Immature natural killer cell (primary cell): ENCODE data around the gene GTF2IRD2. TPM values are rescaled to one million over a fixed set of nuclear protein-coding genes. Genes with fewer than 3 reads are reported as not detected.
"Not testable (repeated sequence)": the region's sequence is repeated elsewhere in the genome, so short reads cannot be mapped to it uniquely, and the experiment has no call there.

ENCODE experiments used
- DNase-seq, 3 donors: peaks; one replicate each; pipeline ENCODE4 v3.0.0; 2022; ENCODE audit warnings: mixed read lengths in 1 of 3
- H3K27ac Mint-ChIP-seq, 6 donors: one replicate each; pipeline ENCODE4 v1.8.0; 2020; ENCODE audit warnings: mixed read lengths in 6 of 6, mild to moderate bottlenecking in 5 of 6, inconsistent platforms in 4 of 6, moderate library complexity in 3 of 6
- H3K27me3 Mint-ChIP-seq, 3 donors: one replicate each; pipeline ENCODE4 v1.8.0; 2020 to 2021; ENCODE audit warnings: low read depth in 3 of 3, mild to moderate bottlenecking in 3 of 3, mixed read lengths in 3 of 3, moderate library complexity in 3 of 3, inconsistent platforms in 1 of 3
- H3K36me3 Mint-ChIP-seq, 3 donors: one replicate each; pipeline ENCODE4 v1.8.0; 2020; ENCODE audit warnings: mixed read lengths in 3 of 3, inconsistent platforms in 2 of 3, mild to moderate bottlenecking in 2 of 3
- H3K4me1 Mint-ChIP-seq, 2 donors: one replicate each; pipeline ENCODE4 v1.8.0; 2020; ENCODE audit warnings: inconsistent platforms in 2 of 2, mild to moderate bottlenecking in 2 of 2, mixed read lengths in 2 of 2, moderate library complexity in 1 of 2
- H3K4me3 Mint-ChIP-seq, 5 donors: one replicate each; pipeline ENCODE4 v1.8.0; 2020; ENCODE audit warnings: mild to moderate bottlenecking in 5 of 5, mixed read lengths in 5 of 5, inconsistent platforms in 3 of 5, moderate library complexity in 3 of 5
- H3K9me3 Mint-ChIP-seq, 6 donors: one replicate each; pipeline ENCODE4 v1.8.0; 2020; ENCODE audit warnings: mild to moderate bottlenecking in 6 of 6, mixed read lengths in 6 of 6, inconsistent platforms in 4 of 6, moderate library complexity in 3 of 6
- polyA plus RNA-seq, 3 donors: library from polyadenylated mRNA; unstranded; fragments of 300-500 nt; fragmentation: Illumina TruSeq; gene quantifications; one replicate each; pipeline ENCODE4 v1.2.3, GENCODE V29; 2021

Gene GTF2IRD2
- 10 to 100 TPM in 2 of 3 donors, 1 to 10 TPM in 1; 7.8 to 12.2 (median 11.2) TPM for polyA plus RNA-seq

DNA sequence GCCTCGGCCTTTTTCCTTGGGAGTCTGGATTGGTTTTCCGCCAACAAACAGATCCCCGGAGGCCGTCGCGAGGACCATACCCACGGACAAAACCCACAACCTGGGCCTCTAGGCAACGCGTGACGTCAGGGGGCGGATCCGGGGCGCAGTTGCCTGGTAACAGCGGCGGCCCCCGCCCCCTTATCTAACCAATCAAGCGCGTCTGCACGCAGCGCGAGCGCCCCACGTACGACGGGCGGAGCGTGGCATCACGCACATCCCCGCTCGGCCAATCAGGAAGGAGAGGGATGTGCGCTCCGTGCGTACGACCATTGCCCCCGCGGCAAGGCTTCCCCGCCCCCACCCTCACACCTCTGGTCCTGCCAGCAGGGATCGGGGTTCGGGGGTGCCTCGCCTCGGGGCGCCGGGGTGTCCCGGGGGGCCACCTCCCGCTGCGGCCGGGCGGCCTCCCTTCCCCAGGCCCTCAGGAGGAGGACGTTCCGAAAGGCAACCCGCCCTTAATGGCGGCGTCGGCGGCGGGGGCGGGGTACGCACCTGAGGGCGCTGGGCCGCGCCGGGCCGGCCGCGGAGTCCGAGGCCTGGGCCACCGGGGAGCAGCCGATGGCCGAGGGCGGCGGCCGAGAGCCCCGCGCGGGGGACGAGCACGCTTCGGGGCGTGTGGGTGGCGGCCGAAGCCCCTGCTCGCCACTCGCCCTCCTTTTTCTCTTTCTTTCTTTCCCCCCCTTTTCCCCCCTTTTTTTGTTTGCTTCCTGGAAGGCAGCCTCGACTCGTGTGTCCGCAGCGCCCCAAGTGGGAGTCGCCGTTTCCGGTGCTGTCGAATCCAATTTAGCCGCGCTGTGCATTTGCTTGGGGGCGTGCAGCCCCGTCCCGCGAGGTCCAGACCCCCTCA, at the start of gene GTF2IRD2:
Gene GTF2IRD2 (minus strand): TSS at position 773 of the 889 bp plus-strand sequence. CDS start 15,227 bp downstream, outside the sequence.
- DNase-seq: peak in 1 of 3 donors; percentile 81
- not testable (repeated sequence) for H3K4me1 Mint-ChIP-seq

DNA sequence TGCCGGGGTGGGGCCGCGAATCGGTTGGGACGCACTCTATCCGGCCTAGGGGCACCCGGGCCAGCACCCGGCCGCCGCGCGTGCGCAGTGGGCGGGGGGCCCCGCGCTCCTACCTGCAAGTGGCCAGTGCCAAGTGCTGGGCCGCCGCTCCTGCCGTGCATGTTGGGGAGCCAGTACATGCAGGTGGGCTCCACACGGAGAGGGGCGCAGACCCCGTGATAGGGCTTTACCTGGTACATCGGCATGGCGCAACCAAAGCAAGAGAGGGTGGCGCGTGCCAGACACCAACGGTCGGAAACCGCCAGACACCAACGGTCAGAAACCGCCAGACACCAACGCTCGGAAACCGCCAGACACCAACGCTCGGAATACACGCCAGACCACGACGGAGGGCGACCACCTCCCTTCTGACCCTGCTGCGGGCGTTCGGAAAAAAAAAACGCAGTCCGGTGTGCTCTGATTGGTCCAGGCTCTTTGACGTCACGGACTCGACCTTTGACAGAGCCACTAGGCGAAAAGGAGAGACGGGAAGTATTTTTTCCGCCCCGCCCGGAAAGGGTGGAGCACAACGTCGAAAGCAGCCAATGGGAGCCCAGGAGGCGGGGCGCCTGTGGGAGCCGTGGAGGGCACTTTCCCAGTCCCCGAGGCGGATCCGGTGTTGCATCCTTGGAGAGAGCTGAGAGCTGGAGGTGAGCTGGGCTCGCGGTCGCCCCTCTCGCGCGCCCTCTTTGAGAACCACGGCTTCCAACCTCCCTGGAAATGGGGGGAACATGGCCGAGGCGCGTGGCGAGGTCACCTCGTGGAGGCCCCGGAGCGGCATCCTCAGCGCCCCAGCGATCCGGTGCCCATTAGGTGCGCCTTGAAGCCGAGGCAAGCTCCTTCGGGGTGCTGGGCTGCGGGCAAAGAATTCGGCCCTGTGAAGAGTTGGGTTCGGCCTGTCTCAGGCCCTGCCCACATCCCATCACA, 39.0 kb upstream of the GTF2IRD2 start:
- H3K4me3 Mint-ChIP-seq: peak overlapping the region; percentile 79 to 86 (median 81)
- H3K27me3 Mint-ChIP-seq, H3K4me1 Mint-ChIP-seq, H3K36me3 Mint-ChIP-seq, H3K9me3 Mint-ChIP-seq: not testable (repeated sequence)
- H3K27ac Mint-ChIP-seq: peak overlapping the region; percentile 74 to 85 (median 82)
- peak; percentile 82 to 85 (median 85) for DNase-seq

More for the DNA sequence above, at the start of gene GTF2IRD2:
- peak within 1 kb of the TSS in 4 of 6 donors; percentile 66 to 86 (median 71) for H3K27ac Mint-ChIP-seq
- not testable (repeated sequence) for H3K27me3 Mint-ChIP-seq, H3K36me3 Mint-ChIP-seq, H3K9me3 Mint-ChIP-seq
- H3K4me3 Mint-ChIP-seq: peak within 1 kb of the TSS; percentile 66 to 83 (median 73)

DNA sequence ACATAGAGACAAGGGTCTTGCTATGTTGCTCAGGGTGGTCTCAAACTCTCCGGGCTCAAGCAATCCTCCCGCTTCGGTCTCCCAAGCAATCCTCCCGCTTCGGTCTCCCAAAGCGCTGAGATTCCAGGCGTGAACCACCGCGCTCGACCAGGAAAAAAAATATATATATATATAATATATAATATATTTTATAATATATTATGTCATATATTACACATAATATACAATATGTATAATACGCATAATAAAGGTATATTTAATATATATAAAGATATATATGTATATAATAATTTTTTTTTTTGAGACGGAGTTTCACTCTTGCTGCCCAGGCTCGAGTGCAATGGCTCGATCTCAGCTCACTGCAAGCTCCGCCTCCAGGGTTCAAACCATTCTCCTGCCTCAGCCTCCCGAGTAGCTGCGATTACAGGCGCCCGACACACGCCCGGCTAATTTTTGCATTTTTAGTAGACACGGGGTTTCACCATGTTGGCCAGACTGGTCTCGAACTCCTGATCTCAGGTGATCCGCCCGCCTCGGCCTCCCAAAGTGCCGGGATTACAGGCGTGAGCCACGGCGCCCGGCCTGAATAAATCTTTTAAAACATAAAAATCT, 38.2 kb upstream of the GTF2IRD2 start:
- H3K9me3 Mint-ChIP-seq, DNase-seq, H3K36me3 Mint-ChIP-seq, H3K27ac Mint-ChIP-seq, H3K4me1 Mint-ChIP-seq, H3K27me3 Mint-ChIP-seq: not testable (repeated sequence)
- peak overlapping the region in 2 of 5 donors; percentile 42 to 46 for H3K4me3 Mint-ChIP-seq

- not testable (repeated sequence) for H3K4me1 Mint-ChIP-seq, H3K36me3 Mint-ChIP-seq, H3K9me3 Mint-ChIP-seq, H3K4me3 Mint-ChIP-seq, DNase-seq, H3K27ac Mint-ChIP-seq, H3K27me3 Mint-ChIP-seq
Observed at GRCh38 chr7:74885295-74885694, 33.9 kb upstream of the GTF2IRD2 start.

DNA sequence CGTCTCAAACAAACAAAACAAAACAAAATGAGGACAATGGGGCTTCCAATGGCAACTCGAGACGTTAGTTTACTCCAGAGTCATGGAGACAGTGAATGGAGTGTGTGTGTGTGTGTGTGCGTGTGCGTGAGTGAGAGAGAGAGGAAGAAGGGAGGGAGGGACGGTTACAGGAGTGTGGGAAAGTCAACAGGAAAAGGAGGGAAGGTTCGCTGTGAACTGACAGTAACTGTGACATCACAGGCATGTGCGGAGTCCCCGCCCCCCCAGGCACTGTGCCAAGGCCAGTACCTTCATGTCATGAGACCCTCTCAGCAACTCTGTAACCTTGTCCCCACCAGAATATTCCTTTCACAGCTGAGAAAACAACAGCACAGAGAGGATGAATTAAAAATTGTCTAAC, 30.7 kb upstream of the GTF2IRD2 start:
- H3K27me3 Mint-ChIP-seq: not testable (repeated sequence)

GRCh38 chr7:74874748-74875512, 23.5 kb upstream of the GTF2IRD2 start:
- H3K27me3 Mint-ChIP-seq, H3K4me3 Mint-ChIP-seq, H3K27ac Mint-ChIP-seq, H3K9me3 Mint-ChIP-seq, H3K4me1 Mint-ChIP-seq, DNase-seq, H3K36me3 Mint-ChIP-seq: not testable (repeated sequence)

More for the DNA sequence above, 30.7 kb upstream of the GTF2IRD2 start:
- H3K36me3 Mint-ChIP-seq, H3K4me1 Mint-ChIP-seq, H3K9me3 Mint-ChIP-seq, H3K4me3 Mint-ChIP-seq, H3K27ac Mint-ChIP-seq, DNase-seq: not testable (repeated sequence)

GRCh38 chr7:74874104-74874747, 22.8 kb upstream of the GTF2IRD2 start:
- H3K9me3 Mint-ChIP-seq, H3K4me3 Mint-ChIP-seq, H3K27ac Mint-ChIP-seq, H3K4me1 Mint-ChIP-seq, H3K36me3 Mint-ChIP-seq, H3K27me3 Mint-ChIP-seq, DNase-seq: not testable (repeated sequence)

GRCh38 chr7:74872542-74872941, 21.1 kb upstream of the GTF2IRD2 start:
- not testable (repeated sequence) for H3K36me3 Mint-ChIP-seq, DNase-seq, H3K27me3 Mint-ChIP-seq, H3K9me3 Mint-ChIP-seq, H3K4me3 Mint-ChIP-seq, H3K4me1 Mint-ChIP-seq
- peak overlapping the region in 2 of 6 donors; percentile 22 to 68 for H3K27ac Mint-ChIP-seq

DNA sequence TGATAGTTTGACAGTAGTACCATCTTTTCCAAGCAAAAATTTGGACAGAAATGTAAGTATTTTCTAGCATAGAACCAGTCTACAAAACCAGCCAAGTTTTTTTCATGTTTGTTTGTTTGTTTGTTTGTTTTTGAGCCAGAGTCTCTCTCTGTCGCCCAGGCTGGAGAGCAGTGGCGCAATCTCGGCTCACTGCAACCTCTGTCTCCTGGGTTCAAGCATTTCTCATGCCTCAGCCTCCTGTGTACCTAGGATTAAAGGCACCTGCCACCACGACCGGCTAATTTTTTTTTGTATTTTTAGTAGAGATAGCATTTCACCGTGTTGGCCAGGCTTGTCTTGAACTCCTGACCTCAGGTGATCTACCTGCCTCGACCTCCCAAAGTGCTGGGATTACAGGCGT, 14.4 kb upstream of the GTF2IRD2 start:
- not testable (repeated sequence) for H3K27me3 Mint-ChIP-seq, H3K36me3 Mint-ChIP-seq, DNase-seq, H3K4me3 Mint-ChIP-seq, H3K4me1 Mint-ChIP-seq, H3K27ac Mint-ChIP-seq, H3K9me3 Mint-ChIP-seq

DNA sequence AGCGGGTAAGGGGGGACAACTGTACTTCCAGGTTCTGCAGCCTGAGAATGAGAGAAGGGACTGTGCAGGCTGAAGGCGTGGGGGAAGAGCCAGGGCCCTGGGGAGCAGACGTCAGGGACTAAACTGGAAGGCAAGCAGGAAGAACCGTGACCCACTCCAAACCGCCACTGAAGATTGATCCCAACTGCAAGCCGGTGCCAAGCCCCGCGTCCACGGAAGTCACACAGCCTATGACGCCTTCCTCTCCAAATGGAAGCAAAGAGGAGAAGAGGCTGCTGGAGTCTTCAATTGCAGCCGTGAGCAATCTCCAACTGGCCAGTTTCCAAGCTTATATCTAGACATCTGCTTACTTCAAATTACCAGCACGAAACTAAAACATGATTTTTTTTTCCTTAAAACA, 1.6 kb downstream of the GTF2IRD2 start:
- H3K9me3 Mint-ChIP-seq, DNase-seq, H3K27ac Mint-ChIP-seq, H3K4me1 Mint-ChIP-seq, H3K27me3 Mint-ChIP-seq, H3K4me3 Mint-ChIP-seq, H3K36me3 Mint-ChIP-seq: not testable (repeated sequence)

DNA sequence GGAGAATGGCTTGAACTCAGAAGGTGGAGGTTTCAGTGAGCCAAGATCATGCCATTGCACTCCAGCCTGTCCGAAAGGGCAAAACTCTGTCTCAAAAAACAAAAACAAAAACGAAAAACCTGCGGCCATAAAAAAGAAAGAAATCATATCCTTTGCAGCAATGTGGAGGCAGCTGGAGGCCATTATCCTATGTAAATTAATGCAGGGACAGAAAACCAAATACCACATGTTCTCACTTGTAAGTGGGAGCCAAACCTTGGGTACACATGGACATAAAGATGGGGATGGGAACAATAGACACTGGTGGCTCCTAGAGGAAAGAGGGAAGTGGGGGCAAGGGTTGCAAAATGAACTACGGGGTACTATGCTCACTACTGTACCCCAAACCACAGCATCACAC, 21.0 kb downstream of the GTF2IRD2 start:
- not testable (repeated sequence) for DNase-seq, H3K4me3 Mint-ChIP-seq, H3K27ac Mint-ChIP-seq, H3K36me3 Mint-ChIP-seq, H3K27me3 Mint-ChIP-seq, H3K9me3 Mint-ChIP-seq, H3K4me1 Mint-ChIP-seq

- H3K9me3 Mint-ChIP-seq, DNase-seq, H3K36me3 Mint-ChIP-seq, H3K27ac Mint-ChIP-seq, H3K27me3 Mint-ChIP-seq, H3K4me3 Mint-ChIP-seq, H3K4me1 Mint-ChIP-seq: not testable (repeated sequence)
Observed at GRCh38 chr7:74829959-74830358, 21.4 kb downstream of the GTF2IRD2 start.

GRCh38 chr7:74821259-74821658, 30.1 kb downstream of the GTF2IRD2 start:
- not testable (repeated sequence) for H3K4me3 Mint-ChIP-seq

More at GRCh38 chr7:74821259-74821658, 30.1 kb downstream of the GTF2IRD2 start:
- H3K27ac Mint-ChIP-seq, H3K9me3 Mint-ChIP-seq, DNase-seq, H3K36me3 Mint-ChIP-seq, H3K27me3 Mint-ChIP-seq, H3K4me1 Mint-ChIP-seq: not testable (repeated sequence)
